HepG2 (cell line): ENCODE results near the gene SPPL2B. TPM values are rescaled to one million over a fixed set of nuclear protein-coding genes. Genes with fewer than 3 reads are reported as not detected.

ENCODE experiments used
- JUNB ChIP-seq: sonication (generic); formaldehyde crosslinking; IDR thresholded peaks from 2 replicates; pipeline ENCODE4 v1.8.0; 2022; ENCODE audit warnings: missing genetic modification reagents, mild to moderate bottlenecking, borderline replicate concordance
- KDM5B ChIP-seq: sonication (generic); formaldehyde crosslinking; IDR thresholded peaks from 2 replicates; pipeline ENCODE4 v1.4.0; 2020; ENCODE audit warnings: missing genetic modification reagents, mild to moderate bottlenecking, borderline replicate concordance
- MLLT10 ChIP-seq: sonication (generic); formaldehyde crosslinking; IDR thresholded peaks from 2 replicates; pipeline ENCODE4 v1.4.0; 2020; ENCODE audit warnings: missing genetic modification reagents
- POLR2AphosphoS2 ChIP-seq: IDR thresholded peaks from 2 replicates; pipeline ENCODE4 v1.6.1; 2011; ENCODE audit warnings: low read depth, low read length, improper control_type of control experiment
- SALL1 ChIP-seq: sonication (generic); formaldehyde crosslinking; IDR thresholded peaks from 2 replicates; pipeline ENCODE4 v1.8.0; 2022; ENCODE audit warnings: mild to moderate bottlenecking, missing genetic modification reagents
- SAP130 ChIP-seq: IDR thresholded peaks from 2 replicates; pipeline ENCODE4 v1.6.1; 2016; ENCODE audit warnings: low read depth
- ZFX ChIP-seq: sonication (generic); formaldehyde crosslinking; IDR thresholded peaks from 2 replicates; pipeline ENCODE4 v1.4.0; 2020; ENCODE audit warnings: mild to moderate bottlenecking, low read depth, missing genetic modification reagents, moderate library complexity
- ZNF230 ChIP-seq: sonication (generic); formaldehyde crosslinking; IDR thresholded peaks from 2 replicates; pipeline ENCODE4 v1.4.0; 2020; ENCODE audit warnings: mild to moderate bottlenecking, missing genetic modification reagents
- ZNF292 ChIP-seq: sonication (generic); formaldehyde crosslinking; IDR thresholded peaks from 2 replicates; pipeline ENCODE4 v1.8.1; 2022; ENCODE audit warnings: mild to moderate bottlenecking, low read depth, missing genetic modification reagents, borderline replicate concordance
- ZNF556 ChIP-seq: sonication (generic); formaldehyde crosslinking; IDR thresholded peaks from 2 replicates; pipeline ENCODE4 v1.4.0; 2020; ENCODE audit warnings: mild to moderate bottlenecking, missing genetic modification reagents, borderline replicate concordance
- ZNF788 ChIP-seq: sonication (generic); formaldehyde crosslinking; IDR thresholded peaks from 2 replicates; pipeline ENCODE4 v1.5.0; 2020; ENCODE audit warnings: mild to moderate bottlenecking, missing genetic modification reagents, borderline replicate concordance
- polyA plus RNA-seq, 8 experiments: library from polyadenylated mRNA; depleted of rRNA in 3 of 8; stranded (reverse) in 7 of 8; unstranded in 1 of 8; fragments of >200 nt; fragmentation: Illumina TruSeq in 4 of 8; extraction: Trizol in 4 of 8; gene quantifications; 2 replicates each; pipeline versions ENCODE4 v1.2.1 to v1.2.3, GENCODE V29; 2011 to 2016; ENCODE audit warnings: low read depth in 4 of 8, missing spikeins in 1 of 8, mixed read lengths in 1 of 8; ENCODE audit not compliant: insufficient read depth in 1 of 8
- total RNA-seq, 5 experiments: library from RNA; depleted of rRNA; stranded (reverse); fragments of >200 nt; fragmentation: Illumina TruSeq; extraction: Trizol; gene quantifications; 2 replicates each; pipeline ENCODE4 v1.2.3, GENCODE V29; 2016; ENCODE audit warnings: low read depth in 1 of 5
- TF ChIP-seq, protein P1 (sequence below), 2 experiments: sonication (generic) in 1 of 2; formaldehyde crosslinking in 1 of 2; IDR thresholded peaks; 2 replicates each; pipeline versions ENCODE4 v1.4.0 to v1.6.1; 2018 to 2020; ENCODE audit warnings: missing genetic modification reagents in 2 of 2, borderline replicate concordance in 1 of 2, low read depth in 1 of 2, mild to moderate bottlenecking in 1 of 2, missing biosample characterization in 1 of 2
- TF ChIP-seq, protein P2 (sequence below): sonication (generic); formaldehyde crosslinking; IDR thresholded peaks from 2 replicates; pipeline ENCODE4 v1.5.0; 2020; ENCODE audit warnings: mild to moderate bottlenecking, missing genetic modification reagents, moderate library complexity
- TF ChIP-seq, protein P3 (sequence below): sonication (generic); formaldehyde crosslinking; IDR thresholded peaks from 2 replicates; pipeline ENCODE4 v1.5.0; 2020; ENCODE audit warnings: missing genetic modification reagents
- TF ChIP-seq, protein P4 (sequence below): sonication (generic); formaldehyde crosslinking; IDR thresholded peaks from 2 replicates; pipeline ENCODE4 v1.5.0; 2020; ENCODE audit warnings: mild to moderate bottlenecking, missing genetic modification reagents
- TF ChIP-seq, protein P5 (sequence below): sonication (generic); formaldehyde crosslinking; IDR thresholded peaks from 2 replicates; pipeline ENCODE4 v1.5.1; 2020; ENCODE audit warnings: mild to moderate bottlenecking, moderate library complexity, missing genetic modification reagents
- TF ChIP-seq, protein P6 (sequence below): sonication (generic); formaldehyde crosslinking; IDR thresholded peaks from 2 replicates; pipeline ENCODE4 v1.4.0; 2020; ENCODE audit warnings: missing genetic modification reagents

SPPL2B gene
- total and polyA plus RNA-seq, 2 of the 13 experiments (the other 11 are each of a cell fraction or from before 2014, with no cell fraction given): 14.9 to 15.2 TPM

DNA sequence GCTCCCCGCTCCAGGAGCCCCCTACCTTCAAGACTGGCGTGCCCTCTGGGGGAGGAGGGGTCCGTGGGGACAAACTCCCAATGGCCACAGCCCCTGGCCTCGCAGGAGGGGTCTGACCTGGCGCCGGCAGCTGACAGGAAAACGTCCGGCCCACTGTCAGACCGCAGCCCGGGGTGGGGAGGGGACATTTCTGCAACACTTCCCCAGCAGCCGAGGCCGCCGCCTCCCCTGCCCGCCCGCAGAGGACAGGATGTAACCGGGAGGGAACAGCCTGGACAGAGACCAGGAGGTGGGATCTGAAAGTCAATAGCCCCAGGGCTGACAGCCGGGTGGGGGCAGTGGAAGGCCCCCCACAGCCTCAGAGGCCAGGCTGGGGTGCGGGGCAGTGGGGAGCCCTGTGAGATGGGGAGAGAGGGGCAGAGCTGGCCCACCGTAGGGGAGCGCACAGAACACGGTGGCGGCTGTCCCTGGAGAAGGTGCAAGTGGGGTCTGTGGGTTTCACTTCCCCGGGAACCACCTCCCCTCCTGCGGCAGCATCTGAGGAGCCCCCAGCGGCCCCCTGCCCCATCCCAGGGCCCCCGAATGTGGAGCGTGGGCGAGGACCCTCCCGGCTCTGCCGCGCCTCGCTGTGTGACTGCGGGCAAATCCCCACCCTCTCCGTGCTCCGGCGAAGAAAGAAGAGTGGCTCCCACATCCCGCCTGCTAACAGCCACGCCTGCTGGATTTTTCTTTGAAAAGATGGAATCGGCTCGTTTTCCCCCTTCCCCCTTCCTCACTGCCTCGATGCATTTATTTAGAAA lies 46.2 kb upstream of the SPPL2B start, which contains the start of gene PEAK3 (continued):
- TF ChIP-seq, protein P1, sequence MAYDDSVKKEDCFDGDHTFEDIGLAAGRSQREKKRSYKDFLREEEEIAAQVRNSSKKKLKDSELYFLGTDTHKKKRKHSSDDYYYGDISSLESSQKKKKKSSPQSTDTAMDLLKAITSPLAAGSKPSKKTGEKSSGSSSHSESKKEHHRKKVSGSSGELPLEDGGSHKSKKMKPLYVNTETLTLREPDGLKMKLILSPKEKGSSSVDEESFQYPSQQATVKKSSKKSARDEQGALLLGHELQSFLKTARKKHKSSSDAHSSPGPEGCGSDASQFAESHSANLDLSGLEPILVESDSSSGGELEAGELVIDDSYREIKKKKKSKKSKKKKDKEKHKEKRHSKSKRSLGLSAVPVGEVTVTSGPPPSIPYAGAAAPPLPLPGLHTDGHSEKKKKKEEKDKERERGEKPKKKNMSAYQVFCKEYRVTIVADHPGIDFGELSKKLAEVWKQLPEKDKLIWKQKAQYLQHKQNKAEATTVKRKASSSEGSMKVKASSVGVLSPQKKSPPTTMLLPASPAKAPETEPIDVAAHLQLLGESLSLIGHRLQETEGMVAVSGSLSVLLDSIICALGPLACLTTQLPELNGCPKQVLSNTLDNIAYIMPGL (CRISPR knock-in tag; IDR thresholded peaks at IDR 0.05; ENCODE audit: borderline replicate concordance in 1 of 2, low read depth in 1 of 2): 0 out of 4 replicates have a peak, but pooled peaks of 1 of the 2 experiments have one; percentile 20
- TF ChIP-seq, protein P2, sequence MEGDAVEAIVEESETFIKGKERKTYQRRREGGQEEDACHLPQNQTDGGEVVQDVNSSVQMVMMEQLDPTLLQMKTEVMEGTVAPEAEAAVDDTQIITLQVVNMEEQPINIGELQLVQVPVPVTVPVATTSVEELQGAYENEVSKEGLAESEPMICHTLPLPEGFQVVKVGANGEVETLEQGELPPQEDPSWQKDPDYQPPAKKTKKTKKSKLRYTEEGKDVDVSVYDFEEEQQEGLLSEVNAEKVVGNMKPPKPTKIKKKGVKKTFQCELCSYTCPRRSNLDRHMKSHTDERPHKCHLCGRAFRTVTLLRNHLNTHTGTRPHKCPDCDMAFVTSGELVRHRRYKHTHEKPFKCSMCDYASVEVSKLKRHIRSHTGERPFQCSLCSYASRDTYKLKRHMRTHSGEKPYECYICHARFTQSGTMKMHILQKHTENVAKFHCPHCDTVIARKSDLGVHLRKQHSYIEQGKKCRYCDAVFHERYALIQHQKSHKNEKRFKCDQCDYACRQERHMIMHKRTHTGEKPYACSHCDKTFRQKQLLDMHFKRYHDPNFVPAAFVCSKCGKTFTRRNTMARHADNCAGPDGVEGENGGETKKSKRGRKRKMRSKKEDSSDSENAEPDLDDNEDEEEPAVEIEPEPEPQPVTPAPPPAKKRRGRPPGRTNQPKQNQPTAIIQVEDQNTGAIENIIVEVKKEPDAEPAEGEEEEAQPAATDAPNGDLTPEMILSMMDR (CRISPR knock-in tag): peak; percentile 19; the same call in 1 of the 2 replicates
- TF ChIP-seq POLR2AphosphoS2: 0 out of 2 replicates have a peak, but pooled peaks have one; percentile 23
- no peak for TF ChIP-seq JUNB (CRISPR knock-in tag)
- TF ChIP-seq, protein P3, sequence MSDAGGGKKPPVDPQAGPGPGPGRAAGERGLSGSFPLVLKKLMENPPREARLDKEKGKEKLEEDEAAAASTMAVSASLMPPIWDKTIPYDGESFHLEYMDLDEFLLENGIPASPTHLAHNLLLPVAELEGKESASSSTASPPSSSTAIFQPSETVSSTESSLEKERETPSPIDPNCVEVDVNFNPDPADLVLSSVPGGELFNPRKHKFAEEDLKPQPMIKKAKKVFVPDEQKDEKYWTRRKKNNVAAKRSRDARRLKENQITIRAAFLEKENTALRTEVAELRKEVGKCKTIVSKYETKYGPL (CRISPR knock-in tag): no peak
- TF ChIP-seq SALL1: peak; percentile 22; the same call in 1 of the 2 replicates
- no peak for TF ChIP-seq KDM5B (CRISPR knock-in tag)
- no peak for TF ChIP-seq ZNF230 (CRISPR knock-in tag)
- TF ChIP-seq, protein P4, sequence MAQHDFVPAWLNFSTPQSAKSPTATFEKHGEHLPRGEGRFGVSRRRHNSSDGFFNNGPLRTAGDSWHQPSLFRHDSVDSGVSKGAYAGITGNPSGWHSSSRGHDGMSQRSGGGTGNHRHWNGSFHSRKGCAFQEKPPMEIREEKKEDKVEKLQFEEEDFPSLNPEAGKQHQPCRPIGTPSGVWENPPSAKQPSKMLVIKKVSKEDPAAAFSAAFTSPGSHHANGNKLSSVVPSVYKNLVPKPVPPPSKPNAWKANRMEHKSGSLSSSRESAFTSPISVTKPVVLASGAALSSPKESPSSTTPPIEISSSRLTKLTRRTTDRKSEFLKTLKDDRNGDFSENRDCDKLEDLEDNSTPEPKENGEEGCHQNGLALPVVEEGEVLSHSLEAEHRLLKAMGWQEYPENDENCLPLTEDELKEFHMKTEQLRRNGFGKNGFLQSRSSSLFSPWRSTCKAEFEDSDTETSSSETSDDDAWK: no peak
- no peak for TF ChIP-seq ZNF556
- TF ChIP-seq MLLT10: no peak
- peak; percentile 83 for TF ChIP-seq ZNF292 (CRISPR knock-in tag)
- TF ChIP-seq SAP130 (CRISPR knock-in tag): peak; percentile 49; the same call in 1 of the 2 replicates
- peak; percentile 40; the same call in 1 of the 2 replicates for TF ChIP-seq ZNF788 (CRISPR knock-in tag)
- TF ChIP-seq, protein P5, sequence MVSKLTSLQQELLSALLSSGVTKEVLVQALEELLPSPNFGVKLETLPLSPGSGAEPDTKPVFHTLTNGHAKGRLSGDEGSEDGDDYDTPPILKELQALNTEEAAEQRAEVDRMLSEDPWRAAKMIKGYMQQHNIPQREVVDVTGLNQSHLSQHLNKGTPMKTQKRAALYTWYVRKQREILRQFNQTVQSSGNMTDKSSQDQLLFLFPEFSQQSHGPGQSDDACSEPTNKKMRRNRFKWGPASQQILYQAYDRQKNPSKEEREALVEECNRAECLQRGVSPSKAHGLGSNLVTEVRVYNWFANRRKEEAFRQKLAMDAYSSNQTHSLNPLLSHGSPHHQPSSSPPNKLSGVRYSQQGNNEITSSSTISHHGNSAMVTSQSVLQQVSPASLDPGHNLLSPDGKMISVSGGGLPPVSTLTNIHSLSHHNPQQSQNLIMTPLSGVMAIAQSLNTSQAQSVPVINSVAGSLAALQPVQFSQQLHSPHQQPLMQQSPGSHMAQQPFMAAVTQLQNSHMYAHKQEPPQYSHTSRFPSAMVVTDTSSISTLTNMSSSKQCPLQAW (CRISPR knock-in tag): peak; percentile 37; the same call in 1 of the 2 replicates
- TF ChIP-seq, protein P6, sequence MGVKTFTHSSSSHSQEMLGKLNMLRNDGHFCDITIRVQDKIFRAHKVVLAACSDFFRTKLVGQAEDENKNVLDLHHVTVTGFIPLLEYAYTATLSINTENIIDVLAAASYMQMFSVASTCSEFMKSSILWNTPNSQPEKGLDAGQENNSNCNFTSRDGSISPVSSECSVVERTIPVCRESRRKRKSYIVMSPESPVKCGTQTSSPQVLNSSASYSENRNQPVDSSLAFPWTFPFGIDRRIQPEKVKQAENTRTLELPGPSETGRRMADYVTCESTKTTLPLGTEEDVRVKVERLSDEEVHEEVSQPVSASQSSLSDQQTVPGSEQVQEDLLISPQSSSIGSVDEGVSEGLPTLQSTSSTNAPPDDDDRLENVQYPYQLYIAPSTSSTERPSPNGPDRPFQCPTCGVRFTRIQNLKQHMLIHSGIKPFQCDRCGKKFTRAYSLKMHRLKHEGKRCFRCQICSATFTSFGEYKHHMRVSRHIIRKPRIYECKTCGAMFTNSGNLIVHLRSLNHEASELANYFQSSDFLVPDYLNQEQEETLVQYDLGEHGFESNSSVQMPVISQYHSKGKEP (CRISPR knock-in tag): no peak
- TF ChIP-seq ZFX (CRISPR knock-in tag): peak; percentile 52; the same call in 1 of the 2 replicates
